ENCODE results near the gene STARD7.
A peak's percentile ranks its signal among the peaks of the same experiment; 100 is the strongest.
"Not testable (repeated sequence)": the region's sequence is repeated elsewhere in the genome, so short reads cannot be mapped to it uniquely, and the experiment has no call there.

The STARD7 gene

DNA sequence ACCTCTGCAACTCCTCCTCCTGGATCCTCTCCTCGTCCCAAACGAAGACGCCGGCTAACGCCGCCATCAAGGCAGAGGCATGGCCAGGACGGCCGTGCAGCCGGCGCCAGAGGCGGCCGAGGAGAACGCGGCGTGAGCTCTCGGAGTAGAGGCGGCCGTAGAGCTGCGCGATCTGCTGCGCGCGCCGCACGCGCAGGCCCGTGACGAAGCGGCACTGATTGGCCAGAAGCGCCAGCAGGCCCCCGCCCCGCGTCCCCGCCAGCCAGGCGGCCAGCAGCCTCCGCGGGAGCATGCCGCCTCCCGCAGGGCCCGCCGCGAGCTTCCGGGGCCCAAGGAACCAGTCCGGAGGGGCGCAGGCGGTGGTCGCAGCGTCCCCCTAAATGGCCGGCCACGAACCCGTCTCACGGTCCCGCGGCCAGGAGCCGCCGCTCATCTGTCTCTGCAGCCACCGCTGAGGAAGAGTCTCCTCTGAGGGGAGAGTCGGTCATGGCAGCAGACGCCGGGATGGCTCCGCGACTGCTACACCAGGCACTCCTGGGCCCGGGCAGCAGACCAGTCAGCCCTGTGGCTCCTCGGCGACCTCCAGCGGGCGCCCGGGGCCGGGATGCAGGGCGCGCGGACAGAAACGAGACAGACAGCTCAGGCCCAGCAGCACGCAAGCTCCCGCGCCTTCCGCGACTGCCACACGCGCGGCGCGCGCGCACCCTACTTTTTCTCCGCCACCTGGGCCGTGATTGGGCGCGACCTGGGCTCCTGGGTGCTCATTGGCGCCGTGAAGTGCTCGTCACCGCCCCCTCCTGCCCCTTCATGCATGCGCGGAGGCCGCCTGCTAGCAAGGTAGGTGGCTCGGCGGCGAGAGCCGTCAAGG, at the start of gene STARD7:
Gene STARD7 (minus strand): TSS at position 685 of the 868 bp plus-strand sequence. CDS start 393 bp downstream, at position 292.
- peak; percentile 97 for DNase-seq

DNA sequence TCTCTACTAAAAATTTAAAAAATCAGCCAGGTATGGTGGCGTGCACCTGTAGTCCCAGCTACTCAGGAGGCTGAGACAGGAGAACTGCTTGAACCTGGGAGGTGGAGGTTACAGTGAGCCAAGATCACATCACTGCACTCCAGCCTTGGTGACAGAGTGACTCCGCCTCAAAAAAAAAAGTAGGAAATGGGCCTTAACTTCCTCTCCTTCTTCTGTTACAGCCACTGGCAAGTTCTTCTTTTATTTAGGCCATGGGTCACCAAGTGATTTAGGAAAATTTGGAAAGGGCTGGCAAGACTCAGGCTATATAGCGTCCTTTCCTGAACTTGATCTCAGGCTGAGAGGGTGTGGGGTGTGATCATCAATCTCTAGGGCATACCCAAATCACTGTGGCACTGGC, 49.1 kb upstream of the STARD7 start:
- not testable (repeated sequence) for DNase-seq

- DNase-seq = no peak
Observed at GRCh38 chr2:96256611-96257113, 48.0 kb upstream of the STARD7 start.

- DNase-seq = no peak
Observed at GRCh38 chr2:96254571-96254970, 45.9 kb upstream of the STARD7 start.

GRCh38 chr2:96253006-96253405, 44.4 kb upstream of the STARD7 start:
- no peak for DNase-seq

- no peak for DNase-seq
Observed at GRCh38 chr2:96252526-96252925, 43.9 kb upstream of the STARD7 start.

DNA sequence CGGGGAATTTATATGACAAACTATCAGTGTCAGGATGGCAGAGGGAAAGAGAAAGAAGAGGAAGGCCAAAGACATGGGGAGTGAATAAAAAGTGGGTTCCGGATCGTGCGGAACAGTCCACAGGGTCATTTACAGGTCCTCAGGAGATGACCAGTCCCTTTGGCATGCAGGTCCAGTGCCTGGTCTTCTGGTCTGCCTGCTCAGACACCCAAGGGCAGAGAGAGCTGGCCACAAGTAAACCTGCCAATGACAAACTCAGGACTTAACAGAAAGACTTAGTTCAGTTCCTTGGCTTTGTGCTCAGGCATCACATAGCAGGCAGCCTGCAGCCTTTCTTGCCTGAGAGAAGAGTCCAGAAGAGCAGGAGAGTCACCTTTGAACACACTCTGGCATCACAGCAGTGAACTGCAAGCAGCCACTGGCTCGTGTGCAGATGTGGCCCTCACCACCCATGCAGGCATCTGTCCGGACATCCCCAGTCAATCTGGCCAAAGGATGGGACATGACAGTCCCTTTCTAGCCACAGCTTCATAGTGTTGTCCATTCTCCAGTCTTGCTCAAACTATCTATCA, 43.2 kb upstream of the STARD7 start:
- DNase-seq = peak; percentile 81

DNA sequence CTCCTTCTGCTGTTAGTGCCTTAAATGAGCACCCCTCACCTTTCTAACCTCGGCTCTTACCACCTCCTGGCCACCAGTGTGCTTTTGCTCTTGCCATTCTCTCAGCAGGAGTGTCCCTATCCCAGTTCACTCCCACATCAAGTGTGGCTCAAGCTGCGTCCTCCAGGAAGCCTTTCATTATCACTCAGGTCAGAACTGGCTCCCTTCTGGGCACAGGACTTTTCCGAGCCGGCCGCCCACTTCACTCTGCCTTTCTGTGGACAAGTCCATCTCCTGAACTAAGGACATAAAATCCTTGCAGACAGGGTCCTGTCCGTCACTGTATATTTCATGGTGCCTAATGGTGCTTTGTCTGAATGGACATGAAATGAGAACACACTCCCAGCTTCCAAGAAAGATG, 41.6 kb upstream of the STARD7 start:
- DNase-seq = no peak

DNA sequence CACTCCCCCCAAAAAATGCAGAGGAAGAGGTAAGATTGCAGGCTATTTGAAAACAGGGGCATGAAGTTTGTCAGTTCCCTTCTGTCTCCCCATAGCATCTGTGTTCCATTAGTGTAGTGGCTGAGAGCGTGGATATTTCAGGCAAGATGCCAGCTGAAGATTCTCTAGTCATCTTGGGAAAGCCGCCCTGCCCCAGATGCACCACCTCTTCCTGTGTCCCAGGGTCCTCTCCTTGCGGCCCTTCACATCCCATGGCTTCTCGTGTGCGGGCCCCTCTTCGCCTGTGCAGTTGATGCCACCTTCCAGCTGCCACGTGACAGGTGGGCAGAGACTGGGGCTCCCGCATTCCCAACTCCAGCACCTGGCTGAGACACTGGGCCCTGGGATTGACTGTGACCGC, 41.0 kb upstream of the STARD7 start:
- DNase-seq = peak; percentile 90

GRCh38 chr2:96248624-96249023, 40.0 kb upstream of the STARD7 start:
- DNase-seq = no peak

DNA sequence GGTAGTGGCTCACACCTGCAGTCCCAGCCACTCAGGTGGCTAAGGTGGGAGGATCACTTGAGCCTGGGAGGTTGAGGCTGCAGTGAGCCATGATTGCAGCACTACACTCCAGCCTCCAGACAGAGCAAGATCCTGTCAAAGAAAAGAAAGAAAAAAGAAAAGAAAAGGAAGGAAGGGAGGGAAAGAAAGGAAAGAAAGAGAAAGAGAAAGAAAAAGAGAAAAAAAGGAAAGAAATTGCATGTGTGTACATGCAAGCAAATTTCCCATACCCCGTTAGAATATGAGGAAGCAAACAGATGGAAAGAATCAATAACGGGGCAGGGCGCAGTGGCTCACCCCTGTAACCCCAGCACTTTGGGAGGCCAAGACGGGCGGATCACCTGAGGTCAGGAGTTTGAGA, 39.3 kb upstream of the STARD7 start:
- no peak for DNase-seq

- no peak for DNase-seq
Observed at GRCh38 chr2:96247009-96247408, 38.4 kb upstream of the STARD7 start.

DNA sequence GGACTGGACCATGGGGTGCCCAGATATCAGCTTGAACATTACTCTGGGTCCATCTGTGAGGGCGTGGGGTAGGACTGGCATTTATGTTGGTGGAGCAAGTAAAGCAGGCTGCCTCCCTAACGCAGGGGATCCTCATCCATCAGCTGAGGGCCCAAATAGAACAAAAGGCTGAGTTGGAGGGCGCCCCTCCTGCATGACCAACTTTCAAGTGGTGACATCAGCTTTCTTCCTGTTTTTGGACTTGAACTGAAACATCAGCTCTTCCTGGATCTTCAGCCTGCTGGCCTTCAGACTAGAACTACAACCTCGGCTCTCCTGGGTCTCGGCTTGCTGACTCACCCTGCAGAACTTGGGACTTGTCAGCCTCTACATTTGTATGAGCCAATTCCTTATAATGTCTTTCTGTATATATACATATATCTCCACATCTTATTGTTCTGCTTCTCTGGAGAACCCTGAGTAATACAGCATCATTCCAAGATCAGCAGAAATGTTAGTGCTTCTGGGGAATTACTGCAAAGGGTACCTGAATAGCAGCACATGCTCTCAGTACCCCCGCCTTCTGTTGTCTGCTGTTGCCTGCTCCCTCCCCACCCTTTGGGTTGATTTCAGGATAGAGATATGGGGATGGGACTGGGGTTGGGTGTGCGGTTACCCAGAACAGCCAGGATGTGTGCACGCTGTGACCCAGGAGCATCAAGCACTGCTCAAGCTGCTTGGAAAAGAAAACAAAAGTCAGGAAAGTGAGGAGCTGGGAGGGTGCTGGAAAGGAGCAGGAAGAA, 37.2 kb upstream of the STARD7 start:
- DNase-seq = peak; percentile 34

- DNase-seq = no peak
Observed at GRCh38 chr2:96243843-96244242, 35.2 kb upstream of the STARD7 start.

DNA sequence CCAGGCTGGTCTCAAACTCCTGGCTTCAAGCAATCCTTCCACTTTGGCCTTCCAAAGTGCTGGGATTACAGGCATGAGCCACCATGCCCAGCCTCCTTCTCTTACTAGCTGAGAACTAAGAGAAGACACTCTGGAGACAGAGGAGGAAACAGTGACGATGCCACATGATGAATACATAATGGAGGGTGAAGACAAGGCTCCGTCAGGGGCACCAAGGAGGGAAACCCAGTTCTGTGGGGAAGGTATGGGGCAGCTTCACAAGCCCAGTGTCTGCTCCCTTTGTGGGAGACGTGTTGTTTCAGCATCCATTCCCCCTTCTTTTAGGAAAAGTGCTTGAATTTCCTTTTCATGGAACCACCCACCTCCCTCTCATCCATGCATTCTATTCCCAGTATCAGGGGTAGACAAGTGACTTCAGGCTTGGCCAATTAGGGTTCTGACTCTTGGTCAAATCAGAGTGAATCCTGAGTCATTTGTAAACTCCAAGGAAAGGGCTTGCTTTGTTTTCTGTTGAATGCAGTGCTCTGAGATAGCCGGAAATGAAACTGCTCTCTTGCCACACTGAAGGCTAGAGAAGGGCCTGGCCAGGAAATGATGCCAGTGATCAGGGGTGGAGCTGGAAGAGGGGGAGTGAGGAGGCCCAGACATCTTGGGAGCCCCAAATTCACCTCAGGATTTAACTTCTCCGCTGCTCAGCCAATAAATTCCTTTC, 33.4 kb upstream of the STARD7 start:
- DNase-seq = peak; percentile 36

- no peak for DNase-seq
Observed at GRCh38 chr2:96241227-96241626, 32.6 kb upstream of the STARD7 start.

- no peak for DNase-seq
Observed at GRCh38 chr2:96240341-96241038, 31.9 kb upstream of the STARD7 start.

GRCh38 chr2:96239745-96240264, 31.2 kb upstream of the STARD7 start:
- no peak for DNase-seq

DNA sequence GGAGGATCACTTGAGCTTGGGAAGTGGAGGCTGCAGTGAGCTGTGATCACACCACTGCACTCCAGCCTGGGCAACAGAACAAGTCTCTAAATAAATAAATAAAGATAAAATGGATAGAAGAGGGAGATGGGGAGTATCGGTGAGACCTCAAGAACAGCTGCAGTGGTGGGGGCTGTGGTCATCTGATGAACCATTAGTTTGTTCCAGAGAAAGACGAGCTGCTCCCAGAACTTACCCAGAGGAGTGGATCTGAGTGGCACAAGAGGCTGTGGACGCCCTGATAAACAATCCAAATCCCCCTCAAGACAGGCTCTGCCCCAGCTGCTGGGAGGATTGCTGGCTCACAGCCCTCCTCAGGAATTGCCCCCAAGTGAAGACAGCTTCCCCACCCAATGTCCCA, 30.5 kb upstream of the STARD7 start:
- DNase-seq = no peak

GRCh38 chr2:96238266-96238665, 29.6 kb upstream of the STARD7 start:
- no peak for DNase-seq

DNA sequence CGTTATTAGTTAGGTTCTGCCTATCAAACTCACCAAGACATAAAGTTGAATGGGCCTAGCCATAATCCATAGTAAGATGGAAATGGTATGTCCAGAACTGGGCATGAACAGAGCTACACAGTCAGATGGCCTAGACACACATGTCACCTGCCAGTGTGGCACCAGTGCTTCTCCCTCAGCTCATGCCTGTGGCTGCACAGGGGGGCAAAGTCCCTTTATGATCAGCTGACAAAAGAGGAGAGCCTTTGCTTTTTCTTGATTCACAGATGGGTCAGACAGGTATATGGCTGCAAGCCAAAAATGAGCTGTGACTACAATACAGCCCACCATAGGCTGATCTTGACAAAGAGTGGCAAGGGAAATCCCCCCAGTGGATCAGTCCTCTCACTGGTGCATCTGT, 28.3 kb upstream of the STARD7 start:
- DNase-seq = no peak

DNA sequence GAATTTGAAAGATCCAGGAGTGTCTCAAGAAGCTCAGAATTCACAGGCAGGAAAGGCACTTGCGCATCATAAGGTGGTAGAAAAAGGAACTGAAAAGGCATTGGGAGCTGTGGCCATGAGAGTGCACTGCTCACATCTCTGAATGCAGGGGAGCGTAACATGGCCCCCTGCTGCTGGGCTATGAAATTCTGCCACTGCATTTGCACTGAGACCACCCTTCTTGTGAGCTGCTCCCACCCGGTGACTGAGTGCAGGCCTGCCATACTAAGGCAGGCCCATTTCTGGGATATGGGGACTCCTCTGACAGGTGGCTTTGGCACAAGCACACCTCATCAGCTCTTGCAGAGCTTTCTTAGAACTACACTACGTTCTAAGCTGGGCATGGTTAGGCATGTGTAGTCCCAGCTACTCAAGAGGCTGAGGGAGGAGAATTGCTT, 25.3 kb upstream of the STARD7 start:
- DNase-seq = no peak
